Liver (tissue), 9 donors: Measurements from ENCODE around the gene KPNB1. TPM values are rescaled to one million over a fixed set of nuclear protein-coding genes. Genes with fewer than 3 reads are reported as not detected.

Experiments used
- DNase-seq: peaks from one replicate; pipeline ENCODE4 v3.0.0-alpha.2; 2017; ENCODE audit warnings: low spot score
- H3K27ac ChIP-seq, 2 donors: one replicate each; pipeline ENCODE4 v1.7.0; 2013; ENCODE audit warnings: inconsistent platforms in 2 of 2, low read length in 2 of 2, control low read depth in 1 of 2, low read depth in 1 of 2, mild to moderate bottlenecking in 1 of 2
- H3K27me3 ChIP-seq, 4 donors: one replicate each; pipeline versions ENCODE4 v1.6.1 to v1.7.0; 2013; ENCODE audit warnings: low read length in 3 of 4, inconsistent platforms in 1 of 4, mild to moderate bottlenecking in 1 of 4, moderate library complexity in 1 of 4; ENCODE audit not compliant: control insufficient read depth in 4 of 4, insufficient read depth in 4 of 4
- H3K36me3 ChIP-seq, 4 donors: one replicate each; pipeline versions ENCODE4 v1.6.1 to v1.7.0; 2013; ENCODE audit warnings: low read length in 3 of 4, mild to moderate bottlenecking in 3 of 4, low read depth in 1 of 4, moderate library complexity in 1 of 4; ENCODE audit not compliant: control insufficient read depth in 4 of 4, insufficient read depth in 3 of 4
- H3K4me1 ChIP-seq, 4 donors: one replicate each; pipeline versions ENCODE4 v1.6.1 to v1.7.0; 2013; ENCODE audit warnings: low read length in 3 of 4, mild to moderate bottlenecking in 3 of 4, moderate library complexity in 1 of 4; ENCODE audit not compliant: control insufficient read depth in 4 of 4, insufficient read depth in 4 of 4
- H3K4me3 ChIP-seq, 3 donors: one replicate each; pipeline versions ENCODE4 v1.6.1 to v1.7.0; 2013; ENCODE audit warnings: low read length in 3 of 3, control low read depth in 1 of 3, low read depth in 1 of 3, mild to moderate bottlenecking in 1 of 3
- H3K9ac ChIP-seq, 2 donors: one replicate each; pipeline ENCODE4 v1.7.0; 2013; ENCODE audit warnings: low read length in 2 of 2, mild to moderate bottlenecking in 2 of 2, moderate library complexity in 2 of 2, control low read depth in 1 of 2, low read depth in 1 of 2
- H3K9me3 ChIP-seq, 4 donors: one replicate each; pipeline versions ENCODE4 v1.6.1 to v1.7.0; 2013; ENCODE audit warnings: low read length in 3 of 4; ENCODE audit not compliant: control insufficient read depth in 4 of 4
- ATF3 ChIP-seq: IDR thresholded peaks from 2 replicates; pipeline ENCODE4 v1.6.1; 2016; ENCODE audit warnings: antibody characterized with exemption
- CTCF ChIP-seq: fragments of 150-350 bp; IDR thresholded peaks from 2 replicates; pipeline ENCODE4 v1.5.1; 2017; ENCODE audit warnings: improper control_type of control experiment, low read depth, low read length; ENCODE audit not compliant: missing input control
- EGR1 ChIP-seq, 2 donors: IDR thresholded peaks; 2 replicates each; pipeline ENCODE4 v1.6.1; 2016 to 2018; ENCODE audit warnings: antibody characterized with exemption in 2 of 2, low read depth in 2 of 2
- FOXA1 ChIP-seq: IDR thresholded peaks from 2 replicates; pipeline ENCODE4 v1.6.1; 2016; ENCODE audit warnings: antibody characterized with exemption
- FOXA2 ChIP-seq: IDR thresholded peaks from 2 replicates; pipeline ENCODE4 v1.6.1; 2016; ENCODE audit warnings: antibody characterized with exemption
- GABPA ChIP-seq, 2 donors: IDR thresholded peaks in 1 of 2; conservative IDR thresholded peaks in 1 of 2; 2 replicates each; pipeline ENCODE4 v1.6.1; 2016; ENCODE audit warnings: antibody characterized with exemption in 2 of 2, mild to moderate bottlenecking in 1 of 2, moderate library complexity in 1 of 2
- HNF4A ChIP-seq, 2 donors: conservative IDR thresholded peaks; 2 replicates each; pipeline ENCODE4 v1.6.1; 2016; ENCODE audit warnings: antibody characterized with exemption in 2 of 2, mild to moderate bottlenecking in 2 of 2
- HNF4G ChIP-seq: IDR thresholded peaks from 2 replicates; pipeline ENCODE4 v1.6.1; 2016; ENCODE audit warnings: antibody characterized with exemption
- JUND ChIP-seq, 2 donors: IDR thresholded peaks; 2 replicates each; pipeline ENCODE4 v1.6.1; 2016; ENCODE audit warnings: antibody characterized with exemption in 2 of 2
- MAX ChIP-seq: IDR thresholded peaks from 2 replicates; pipeline ENCODE4 v1.6.1; 2016; ENCODE audit warnings: antibody characterized with exemption
- NR2F2 ChIP-seq: IDR thresholded peaks from 2 replicates; pipeline ENCODE4 v1.6.1; 2016; ENCODE audit warnings: antibody characterized with exemption
- RXRA ChIP-seq, 2 donors: IDR thresholded peaks; 2 replicates each; pipeline ENCODE4 v1.6.1; 2017 to 2018; ENCODE audit warnings: antibody characterized with exemption in 2 of 2, mild to moderate bottlenecking in 1 of 2
- SP1 ChIP-seq: IDR thresholded peaks from 2 replicates; pipeline ENCODE4 v1.6.1; 2018; ENCODE audit warnings: antibody characterized with exemption, mild to moderate bottlenecking
- TAF1 ChIP-seq: conservative IDR thresholded peaks from 2 replicates; pipeline ENCODE4 v1.6.1; 2016; ENCODE audit warnings: antibody characterized with exemption, mild to moderate bottlenecking
- YY1 ChIP-seq: IDR thresholded peaks from 2 replicates; pipeline ENCODE4 v1.6.1; 2016; ENCODE audit warnings: antibody characterized with exemption, mild to moderate bottlenecking
- ZBTB33 ChIP-seq: IDR thresholded peaks from 2 replicates; pipeline ENCODE4 v1.6.1; 2016; ENCODE audit warnings: antibody characterized with exemption
- WGBS: extraction: QIAGEN DNeasy Blood & Tissue Kit; methylation state at CpG from one replicate; pipeline ENCODE4 v1.1.7; 2013; 5-methylcytosine and 5-hydroxymethylcytosine counted together
- polyA plus RNA-seq, 2 donors: library from polyadenylated mRNA; stranded (reverse) in 1 of 2; unstranded in 1 of 2; fragments of 200-250 nt in 1 of 2; fragments of >200 nt in 1 of 2; fragmentation: Nextera tagmentation in 1 of 2; extraction: Ambion mirVana in 1 of 2; gene quantifications; one replicate each; pipeline versions ENCODE4 v1.2.1 to v1.2.3, GENCODE V29; 2013 to 2015
- total RNA-seq, 2 donors: library from RNA; depleted of rRNA; stranded (reverse); fragments of >200 nt; gene quantifications; one replicate each; pipeline ENCODE4 v1.2.3, GENCODE V29; 2014
- TF ChIP-seq, protein P1 (sequence below): IDR thresholded peaks from 2 replicates; pipeline ENCODE4 v1.6.1; 2016; ENCODE audit warnings: antibody characterized with exemption, mild to moderate bottlenecking
- donor health status: healthy.
- donor health status: healthy.
- donor health status: healthy.
- donor health status: healthy.
- donor health status: healthy.

KPNB1 gene
- total and polyA plus RNA-seq, 4 donors, result 27.6 to 114 (median 75.0) TPM

DNA sequence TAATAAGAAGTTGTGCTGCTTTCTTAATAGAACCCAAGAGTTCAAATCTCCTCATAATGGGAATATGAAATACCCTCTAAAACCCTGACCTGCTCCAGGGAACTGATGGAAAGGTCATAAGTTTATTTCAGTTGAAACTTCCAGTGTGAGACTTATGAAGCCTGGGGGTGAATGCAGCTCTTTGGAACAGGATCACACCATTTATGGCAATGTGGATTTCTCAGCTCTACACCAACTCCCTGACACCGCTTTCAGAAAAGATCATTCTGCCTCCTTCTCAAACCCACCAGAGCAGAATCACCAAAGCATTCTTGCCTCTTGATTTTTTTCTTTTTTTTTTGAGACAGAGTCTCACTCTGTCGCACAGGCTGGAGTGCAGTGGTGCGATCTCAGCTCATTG lies 16.7 kb upstream of the KPNB1 start:
- Histone ChIP-seq H3K9me3 (no peaks in the 10 kb centered on the region), H3K36me3 (peaks cover 0 to 2% (median 0%) of the 10 kb centered on the region in 4 donors), H3K4me1 (no peaks in the 10 kb centered on the region), H3K9ac (no peak overlapping the region), H3K27me3 (no peaks in the 10 kb centered on the region), H3K4me3 (no peak overlapping the region), H3K27ac (no peak overlapping the region)
- DNase-seq, result no peak
- WGBS, result 98% methylated on average over 3 of the region's 3 CpGs
- TF ChIP-seq ATF3 (no peak), EGR1 (IDR thresholded peaks at IDR 0.05; ENCODE audit: low read depth in 2 of 2) (no peak), ZBTB33 (no peak), YY1 (no peak), NR2F2 (no peak), FOXA2 (no peak), HNF4A (conservative IDR thresholded peaks at IDR 0.05) (no peak), RXRA (IDR thresholded peaks at IDR 0.05) (no peak), FOXA1 (no peak)

DNA sequence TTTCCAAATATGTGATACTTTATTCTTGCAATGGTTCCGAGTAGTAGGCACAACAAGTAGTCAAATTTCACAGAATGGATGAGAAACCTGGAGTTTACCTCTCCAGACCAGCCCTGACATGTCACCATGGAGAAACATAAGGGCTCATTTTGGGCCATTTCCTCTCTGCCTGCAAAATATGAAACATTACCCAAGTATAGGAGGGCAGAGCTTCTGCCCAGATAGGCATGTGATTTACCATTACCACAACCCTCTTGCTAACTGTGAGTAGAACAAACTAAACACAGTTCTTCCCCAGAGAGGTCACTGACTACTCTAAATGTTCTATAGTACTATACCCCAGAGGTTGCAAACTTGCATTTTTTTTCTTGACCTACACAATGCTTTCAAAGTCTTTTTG lies 15.7 kb upstream of the KPNB1 start:
- Histone ChIP-seq H3K9ac (no peak overlapping the region), H3K4me3 (no peak overlapping the region), H3K4me1 (no peaks in the 10 kb centered on the region), H3K27me3 (no peaks in the 10 kb centered on the region), H3K9me3 (no peaks in the 10 kb centered on the region), H3K36me3 (peaks cover 0 to 2% (median 0%) of the 10 kb centered on the region in 4 donors), H3K27ac (no peak overlapping the region)
- 99% methylated on average over 1 of the region's 1 CpG for WGBS
- no peak for DNase-seq
- TF ChIP-seq ATF3 (no peak), EGR1 (IDR thresholded peaks at IDR 0.05; ENCODE audit: low read depth in 2 of 2) (no peak), JUND (IDR thresholded peaks at IDR 0.05) (no peak), FOXA2 (no peak), TAF1 (no peak), GABPA (IDR thresholded peaks at IDR 0.05 in 1 of 2, conservative IDR thresholded peaks at IDR 0.05 in 1 of 2) (no peak), HNF4G (no peak), HNF4A (conservative IDR thresholded peaks at IDR 0.05) (no peak), FOXA1 (no peak)

GRCh38 chr17:47634870-47635269 lies 14.8 kb upstream of the KPNB1 start:
- no peaks in the 10 kb centered on the region for H3K4me1 ChIP-seq
- H3K27ac ChIP-seq, result no peak overlapping the region
- H3K4me3 ChIP-seq, result no peak overlapping the region
- peaks cover 0 to 2% (median 0%) of the 10 kb centered on the region in 4 donors for H3K36me3 ChIP-seq
- TF ChIP-seq, protein P1, sequence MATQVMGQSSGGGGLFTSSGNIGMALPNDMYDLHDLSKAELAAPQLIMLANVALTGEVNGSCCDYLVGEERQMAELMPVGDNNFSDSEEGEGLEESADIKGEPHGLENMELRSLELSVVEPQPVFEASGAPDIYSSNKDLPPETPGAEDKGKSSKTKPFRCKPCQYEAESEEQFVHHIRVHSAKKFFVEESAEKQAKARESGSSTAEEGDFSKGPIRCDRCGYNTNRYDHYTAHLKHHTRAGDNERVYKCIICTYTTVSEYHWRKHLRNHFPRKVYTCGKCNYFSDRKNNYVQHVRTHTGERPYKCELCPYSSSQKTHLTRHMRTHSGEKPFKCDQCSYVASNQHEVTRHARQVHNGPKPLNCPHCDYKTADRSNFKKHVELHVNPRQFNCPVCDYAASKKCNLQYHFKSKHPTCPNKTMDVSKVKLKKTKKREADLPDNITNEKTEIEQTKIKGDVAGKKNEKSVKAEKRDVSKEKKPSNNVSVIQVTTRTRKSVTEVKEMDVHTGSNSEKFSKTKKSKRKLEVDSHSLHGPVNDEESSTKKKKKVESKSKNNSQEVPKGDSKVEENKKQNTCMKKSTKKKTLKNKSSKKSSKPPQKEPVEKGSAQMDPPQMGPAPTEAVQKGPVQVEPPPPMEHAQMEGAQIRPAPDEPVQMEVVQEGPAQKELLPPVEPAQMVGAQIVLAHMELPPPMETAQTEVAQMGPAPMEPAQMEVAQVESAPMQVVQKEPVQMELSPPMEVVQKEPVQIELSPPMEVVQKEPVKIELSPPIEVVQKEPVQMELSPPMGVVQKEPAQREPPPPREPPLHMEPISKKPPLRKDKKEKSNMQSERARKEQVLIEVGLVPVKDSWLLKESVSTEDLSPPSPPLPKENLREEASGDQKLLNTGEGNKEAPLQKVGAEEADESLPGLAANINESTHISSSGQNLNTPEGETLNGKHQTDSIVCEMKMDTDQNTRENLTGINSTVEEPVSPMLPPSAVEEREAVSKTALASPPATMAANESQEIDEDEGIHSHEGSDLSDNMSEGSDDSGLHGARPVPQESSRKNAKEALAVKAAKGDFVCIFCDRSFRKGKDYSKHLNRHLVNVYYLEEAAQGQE, result no peak
- no peak for TF ChIP-seq SP1
- no peak for TF ChIP-seq FOXA1
- no peak for TF ChIP-seq FOXA2
- no peak for TF ChIP-seq GABPA (IDR thresholded peaks at IDR 0.05 in 1 of 2, conservative IDR thresholded peaks at IDR 0.05 in 1 of 2)
- no peak for TF ChIP-seq MAX
- TF ChIP-seq NR2F2, result no peak
- TF ChIP-seq TAF1, result no peak
- TF ChIP-seq CTCF, result no peak
- no peak for DNase-seq
- 97% methylated on average over 3 of the region's 3 CpGs for WGBS
- H3K27me3 ChIP-seq, result no peaks in the 10 kb centered on the region
- no peak overlapping the region for H3K9ac ChIP-seq
- H3K9me3 ChIP-seq, result no peaks in the 10 kb centered on the region
